Activated CD4-positive, alpha-beta T cell treated with anti-CD3 and anti-CD28 coated beads for 48 hours (primary cell): ENCODE data around the gene GJB6.

Source experiments
- DNase-seq: peaks from one replicate; pipeline ENCODE4 v3.0.0-alpha.2; 2020

The GJB6 gene

DNA sequence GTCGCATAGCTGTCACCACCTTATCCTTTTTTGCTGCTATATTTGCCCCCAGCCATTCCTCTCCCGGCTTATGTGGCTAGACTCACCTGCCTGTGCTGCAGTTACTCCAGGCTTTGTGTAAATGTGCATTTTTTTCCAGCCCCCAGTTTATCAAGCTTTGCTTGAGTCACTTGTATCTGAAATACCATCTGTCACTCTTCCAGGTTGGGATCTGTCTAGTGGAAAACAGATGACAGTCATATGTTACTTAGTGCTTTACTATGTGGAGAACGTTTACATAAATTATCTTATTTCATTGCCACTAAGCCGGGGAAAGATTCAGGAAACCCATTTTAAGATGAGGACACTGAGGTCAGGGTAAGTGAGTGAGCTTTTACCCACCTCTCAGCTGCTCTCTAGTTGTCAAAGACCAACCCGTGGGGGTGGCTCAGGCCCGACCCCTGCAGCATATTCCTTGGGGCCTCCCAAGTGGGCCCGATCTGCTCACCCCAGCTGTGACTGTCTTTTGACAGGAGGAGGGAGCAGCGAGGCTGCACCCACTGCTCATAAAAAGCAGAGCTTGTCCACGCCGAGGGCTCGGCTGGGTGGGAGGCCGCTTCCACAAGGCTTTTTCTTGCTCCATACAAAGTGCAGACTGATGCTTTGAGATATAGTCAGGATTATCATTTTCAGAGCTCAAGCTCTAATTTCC is 46.6 kb downstream of the GJB6 start:
- DNase-seq, result no peak

DNA sequence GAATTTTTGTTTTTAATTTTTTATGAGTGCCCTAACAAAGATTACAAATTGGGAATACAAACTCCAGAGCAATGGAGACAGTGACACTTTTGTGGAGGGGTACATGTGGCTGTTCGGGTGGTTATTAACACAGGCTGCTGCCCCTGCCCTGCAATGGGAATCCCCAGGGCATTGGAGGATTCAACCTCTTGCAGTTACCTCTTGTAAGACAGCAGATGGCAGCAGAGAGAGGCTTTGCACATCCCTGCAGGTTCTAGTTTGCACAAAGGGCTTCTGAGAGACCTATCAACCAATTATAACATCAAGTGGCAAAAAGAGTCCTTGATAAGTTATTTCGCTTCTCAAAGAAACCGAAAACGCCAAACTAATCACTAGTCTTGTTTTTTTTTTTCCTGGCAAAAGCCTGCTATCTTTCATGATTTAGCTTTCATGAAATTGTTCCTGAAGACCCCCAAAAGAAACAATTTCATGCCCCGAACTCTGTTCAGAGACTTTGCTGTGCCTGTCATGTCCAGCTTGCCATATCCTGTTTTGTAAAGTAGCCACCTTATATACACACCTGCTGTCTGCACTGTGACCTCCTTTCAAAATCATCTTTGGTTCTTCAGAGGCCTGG is 49.8 kb downstream of the GJB6 start:
- peak; percentile 64 for DNase-seq

DNA sequence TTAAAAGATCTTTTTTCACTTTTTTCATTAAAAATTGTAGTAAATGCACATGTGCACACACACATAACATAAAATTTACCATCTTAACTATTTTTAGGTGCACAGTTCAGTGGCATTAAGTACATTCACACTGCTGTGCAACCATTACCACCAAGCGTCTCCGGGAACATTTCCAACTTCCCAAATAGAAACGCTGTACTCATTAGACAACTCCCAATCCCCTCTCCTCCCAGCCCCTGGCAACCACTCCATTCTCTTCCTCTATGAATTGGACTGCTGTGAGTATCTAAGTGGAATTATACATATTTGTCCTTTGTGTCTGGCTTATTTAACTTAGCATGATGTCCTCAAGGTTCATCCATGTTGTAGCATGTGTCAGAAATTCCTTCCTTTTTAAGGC is 50.9 kb downstream of the GJB6 start:
- no peak for DNase-seq

DNA sequence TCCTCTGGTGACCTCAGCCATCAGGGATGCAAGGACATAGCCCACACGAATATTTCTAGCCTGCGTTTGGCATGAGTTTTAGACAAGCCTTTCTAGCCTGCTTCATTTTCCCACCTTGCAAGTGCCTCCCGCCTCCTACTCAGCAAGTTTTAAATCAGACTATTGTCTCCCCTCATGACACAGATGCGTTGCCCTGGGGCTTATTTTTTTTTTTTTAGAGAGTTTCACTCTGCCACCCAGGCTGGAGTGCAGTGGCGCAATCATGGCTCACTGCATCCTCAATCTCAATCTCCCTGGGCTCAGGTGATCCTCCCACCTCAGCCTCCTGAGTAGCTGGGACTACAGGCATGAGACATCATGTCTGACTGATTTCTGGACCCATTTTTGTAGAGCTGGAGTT is 54.0 kb downstream of the GJB6 start:
- DNase-seq, result no peak

DNA sequence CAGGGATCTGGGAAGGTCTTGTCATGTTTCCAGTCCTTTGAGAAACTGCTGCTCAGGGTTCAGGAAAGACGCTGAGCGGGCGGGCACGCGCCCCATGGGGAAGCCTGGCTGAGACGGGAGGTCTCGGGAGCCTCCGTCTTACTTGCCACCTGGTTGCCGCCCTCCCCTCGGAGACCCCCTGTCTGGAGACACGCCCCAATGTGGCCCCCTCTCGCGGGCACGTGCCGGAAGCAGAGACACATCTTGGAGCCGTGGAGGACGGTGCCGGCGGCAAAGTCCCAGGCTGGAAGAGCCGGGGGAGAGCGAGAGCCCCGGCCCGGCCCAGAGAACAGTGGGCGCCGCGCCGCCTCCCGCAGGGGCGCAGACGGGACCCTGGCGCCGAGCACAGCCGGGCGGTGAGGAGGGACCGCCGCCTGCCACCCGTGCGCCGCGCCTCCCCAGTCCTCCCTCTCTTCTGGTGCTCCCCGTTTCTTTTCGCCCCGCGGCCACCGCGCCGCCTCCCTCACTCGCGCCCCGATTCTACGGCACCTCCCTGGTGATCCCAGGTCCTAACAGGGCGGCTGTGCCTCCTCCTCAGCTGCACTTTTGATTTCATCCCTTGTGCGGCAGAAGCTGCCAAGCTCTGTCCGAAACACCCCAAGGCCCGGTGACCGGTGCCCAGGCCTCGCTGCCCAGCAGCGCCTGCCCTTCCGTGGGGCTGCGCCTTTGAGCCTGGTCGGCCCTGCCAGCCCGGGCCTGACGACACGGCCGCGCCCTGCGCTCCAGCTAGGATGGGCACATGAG is 54.9 kb downstream of the GJB6 start:
- no peak for DNase-seq

DNA sequence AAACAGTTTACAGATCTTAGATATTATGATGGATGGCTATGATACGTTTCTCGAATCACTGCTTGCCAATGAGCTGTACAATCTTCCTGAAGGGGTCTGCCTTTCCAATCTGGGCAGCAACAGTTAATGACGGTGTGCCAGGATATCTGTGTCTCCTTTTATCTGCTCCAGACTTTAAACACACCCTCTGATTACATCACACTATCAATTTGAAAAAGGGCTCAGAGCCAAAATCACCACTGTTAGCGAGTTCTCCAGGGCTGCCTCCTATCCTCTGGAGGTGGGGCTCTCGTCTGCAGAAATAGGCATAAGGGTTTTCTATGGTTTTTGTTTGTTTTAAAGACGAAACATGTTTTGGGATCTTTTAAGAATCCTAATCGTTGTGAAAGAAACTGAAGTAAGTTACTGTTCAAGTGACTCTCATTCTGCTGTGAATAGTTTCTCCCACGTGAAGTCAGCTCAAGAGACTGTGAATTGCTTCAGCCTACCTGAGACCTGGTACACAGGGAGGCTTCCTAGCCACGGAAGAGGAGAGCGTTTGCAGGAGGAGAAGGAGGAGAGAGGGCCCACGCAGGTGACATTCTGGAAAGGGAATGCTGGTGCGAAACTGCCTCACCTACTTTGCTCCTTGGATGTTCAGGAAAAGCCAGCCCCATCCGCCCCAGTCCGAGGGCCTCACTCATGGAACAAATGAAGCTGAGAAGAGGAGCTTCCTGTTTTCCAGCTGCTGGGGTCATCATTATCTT is 56.0 kb downstream of the GJB6 start:
- DNase-seq, result no peak

DNA sequence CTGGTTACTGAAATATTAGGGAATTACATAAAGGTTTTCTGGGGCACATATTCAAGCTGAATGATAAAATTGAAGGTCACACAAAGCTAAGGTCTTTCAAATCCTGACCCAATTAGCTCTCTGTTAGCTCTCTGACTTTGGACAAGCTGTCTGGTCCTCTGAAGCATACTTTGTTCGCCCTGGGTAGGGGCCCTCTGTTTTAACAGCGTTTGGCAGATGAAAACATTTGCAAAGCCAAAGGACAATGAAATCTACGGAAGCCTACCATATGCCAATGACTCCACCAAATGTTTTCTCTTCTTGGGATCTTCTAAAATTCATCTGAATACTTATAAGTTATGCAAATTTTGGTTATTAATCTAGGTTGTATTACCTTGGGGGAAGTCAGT is 56.7 kb downstream of the GJB6 start:
- no peak for DNase-seq

DNA sequence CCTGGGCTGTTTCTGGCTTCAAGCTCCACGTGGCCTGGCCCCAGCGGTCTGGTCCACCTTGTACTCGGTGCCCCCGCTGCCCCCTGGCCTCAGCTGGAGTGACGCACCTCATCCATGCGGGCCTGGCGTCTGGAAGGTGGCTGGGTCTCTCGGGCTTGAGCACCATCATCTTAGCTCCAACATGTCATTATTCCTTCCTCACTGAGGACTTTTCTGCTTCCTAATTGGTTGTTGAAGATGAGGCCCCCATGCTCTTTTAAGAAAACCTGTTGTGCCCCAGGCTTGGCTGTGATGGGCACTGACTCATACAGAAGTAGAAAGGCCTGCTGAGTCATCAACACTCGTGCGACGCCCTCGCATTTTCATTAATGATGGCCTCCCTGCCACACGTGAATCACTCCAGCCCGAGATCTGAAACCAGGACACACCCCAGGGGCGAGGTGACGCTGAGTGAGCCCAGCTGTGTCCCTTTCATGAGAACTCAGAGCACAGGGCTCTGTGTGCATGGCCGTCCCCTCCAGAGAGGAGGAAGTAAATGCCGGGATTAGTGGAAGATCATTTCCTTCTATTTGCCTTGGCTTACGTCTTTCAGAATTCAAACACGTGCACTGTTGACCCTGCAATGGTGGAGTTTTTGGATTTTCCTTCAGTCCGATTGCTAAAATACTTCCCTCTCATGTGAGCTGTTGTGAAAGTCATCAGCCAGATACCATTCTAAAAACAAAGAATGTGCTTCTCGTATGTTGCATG is 57.3 kb downstream of the GJB6 start:
- peak; percentile 85 for DNase-seq

DNA sequence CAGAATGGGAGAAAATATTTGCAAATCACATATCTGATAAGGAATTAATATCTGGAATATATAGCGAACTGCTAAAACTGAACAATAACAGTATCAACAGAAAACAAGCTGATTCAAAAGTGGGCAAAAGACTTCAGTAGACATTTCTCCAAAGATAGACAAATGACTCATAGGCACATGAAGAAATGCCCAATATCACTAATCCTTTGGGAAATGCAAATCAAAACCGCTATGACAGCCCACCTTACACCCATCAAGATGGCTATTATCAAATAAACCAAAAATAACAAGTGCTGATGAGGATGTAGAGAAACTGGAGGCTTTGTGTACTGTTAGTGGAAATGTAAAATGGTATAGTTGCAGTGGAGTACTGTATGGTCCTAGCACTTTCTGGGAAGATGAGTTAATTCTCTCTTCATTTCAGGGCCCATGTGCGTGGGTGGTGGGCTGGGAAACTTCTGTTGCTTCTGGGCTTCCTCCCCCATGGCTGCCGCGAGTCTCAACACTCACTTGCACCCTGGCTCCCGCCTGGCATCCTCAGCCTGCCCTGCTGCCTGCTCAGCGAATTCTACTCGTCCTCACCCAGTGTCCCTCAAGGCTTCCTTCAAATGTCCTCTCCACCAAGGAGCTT is 58.9 kb downstream of the GJB6 start:
- peak; percentile 28 for DNase-seq
